Measurements from ENCODE around the gene ALK.

DNA sequence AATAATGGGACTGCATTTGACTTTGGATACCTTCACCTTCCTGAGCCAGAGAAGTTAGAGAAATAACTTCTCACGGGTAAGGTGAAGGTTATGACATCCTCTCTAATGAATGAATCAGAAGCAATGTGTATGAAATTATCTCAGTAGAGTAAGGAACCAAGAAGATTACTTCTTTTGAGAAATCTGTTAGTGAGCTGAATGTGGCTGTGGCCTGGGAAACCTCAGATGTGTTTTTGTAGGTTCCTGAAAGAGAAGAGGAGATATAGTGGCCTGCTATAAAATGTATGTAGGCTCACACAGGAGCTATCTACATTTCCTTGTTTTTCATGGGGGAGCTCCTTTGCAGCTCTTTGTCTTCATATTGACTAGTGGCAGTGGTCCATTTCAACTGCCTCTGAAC, 543.6 kb downstream of the ALK start:
- TF ChIP-seq, protein P1, sequence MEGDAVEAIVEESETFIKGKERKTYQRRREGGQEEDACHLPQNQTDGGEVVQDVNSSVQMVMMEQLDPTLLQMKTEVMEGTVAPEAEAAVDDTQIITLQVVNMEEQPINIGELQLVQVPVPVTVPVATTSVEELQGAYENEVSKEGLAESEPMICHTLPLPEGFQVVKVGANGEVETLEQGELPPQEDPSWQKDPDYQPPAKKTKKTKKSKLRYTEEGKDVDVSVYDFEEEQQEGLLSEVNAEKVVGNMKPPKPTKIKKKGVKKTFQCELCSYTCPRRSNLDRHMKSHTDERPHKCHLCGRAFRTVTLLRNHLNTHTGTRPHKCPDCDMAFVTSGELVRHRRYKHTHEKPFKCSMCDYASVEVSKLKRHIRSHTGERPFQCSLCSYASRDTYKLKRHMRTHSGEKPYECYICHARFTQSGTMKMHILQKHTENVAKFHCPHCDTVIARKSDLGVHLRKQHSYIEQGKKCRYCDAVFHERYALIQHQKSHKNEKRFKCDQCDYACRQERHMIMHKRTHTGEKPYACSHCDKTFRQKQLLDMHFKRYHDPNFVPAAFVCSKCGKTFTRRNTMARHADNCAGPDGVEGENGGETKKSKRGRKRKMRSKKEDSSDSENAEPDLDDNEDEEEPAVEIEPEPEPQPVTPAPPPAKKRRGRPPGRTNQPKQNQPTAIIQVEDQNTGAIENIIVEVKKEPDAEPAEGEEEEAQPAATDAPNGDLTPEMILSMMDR (conservative IDR thresholded peaks at IDR 0.05) = no peak
- TF ChIP-seq ZFX (IDR thresholded peaks at IDR 0.05) = no peak
